Measurements from ENCODE around the gene CES2. TPM values are rescaled to one million over a fixed set of nuclear protein-coding genes. Genes with fewer than 3 reads are reported as not detected.
A peak's percentile ranks its signal among the peaks of the same experiment; 100 is the strongest.

The CES2 gene
- total and polyA plus RNA-seq, 9 of the 15 experiments (the other 6 are each of a cell fraction or from before 2014, with no cell fraction given): 2.2 to 37.9 (median 24.4) TPM

DNA sequence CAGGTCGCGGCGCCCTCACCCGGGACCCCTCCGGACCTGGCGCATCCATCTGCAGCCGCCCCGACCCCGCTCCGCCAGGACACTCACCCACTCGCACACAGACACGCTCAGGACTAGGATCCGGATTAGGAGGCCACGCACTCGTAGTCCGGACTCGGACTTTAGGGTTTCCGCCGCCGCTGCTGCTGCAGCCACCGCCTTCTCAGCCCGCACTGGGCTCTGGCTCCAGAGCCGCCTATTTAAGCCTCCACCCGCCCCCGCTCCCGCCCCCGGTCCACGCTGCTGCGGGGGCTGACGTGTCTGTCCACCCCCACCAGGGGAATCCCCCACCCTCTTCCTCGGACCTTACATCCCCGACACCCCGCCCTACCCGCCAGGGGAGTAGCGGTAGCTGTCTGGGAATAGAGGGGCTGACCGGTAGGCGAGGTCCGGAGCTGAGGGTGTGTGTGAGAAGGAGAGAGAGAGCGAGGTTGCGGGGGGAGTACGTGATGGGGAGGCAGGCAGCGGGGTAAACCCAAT is 9.9 kb upstream of the CES2 start, which contains the start of gene RRAD:
RRAD (minus strand) TSS at position 214 of the 519 bp plus-strand sequence. CDS start 356 bp downstream, outside the sequence.
- FAIRE-seq (no peak), ATAC-seq (peak; percentile 31), DNase-seq (ENCODE audit: extremely low read depth in 1 of 4, low spot score in 3 of 4) (peak; percentile 35 to 77 (median 56))
- no TSS peak for BruUV-seq (replicated peaks)
- Histone ChIP-seq H3K9me1 (ENCODE audit: control insufficient read depth, insufficient read depth, low read length) (no peaks in the 10 kb centered on the region), H3K4me1 (replicated peaks in 1 of 2; ENCODE audit: control insufficient read depth in 2 of 2, insufficient read depth in 2 of 2, low read length in 2 of 2) (peaks cover 0 to 31% of the 10 kb centered on the region in 2 experiments; a peak in 3 of 5 replicates), H3K27ac (ENCODE audit: extremely low read depth, low read depth, low read length) (no peak within 1 kb of the TSS), H2AFZ (ENCODE audit: low read depth, low read length) (peak within 1 kb of the TSS; percentile 86), H3K4me3 (peak within 1 kb of the TSS; percentile 32), H3K9ac (ENCODE audit: insufficient read depth in 1 of 2, low read depth in 2 of 2, low read length in 2 of 2) (peak within 1 kb of the TSS in 1 of 2 experiments; percentile 85; a peak in 2 of 4 replicates), H3K4me2 (ENCODE audit: insufficient read depth, low read length) (peak within 1 kb of the TSS; percentile 68), H4K20me1 (replicated peaks; ENCODE audit: control insufficient read depth, insufficient read depth, low read length) (no peaks in the 10 kb centered on the region; the same call in 1 of the 2 replicates), H3K79me2 (ENCODE audit: control insufficient read depth, insufficient read depth, low read length) (no peaks in the 10 kb centered on the region), H3K9me3 (replicated peaks; ENCODE audit: control insufficient read depth, insufficient read depth, low read depth, low read length) (no peaks in the 10 kb centered on the region), H3K27me3 (ENCODE audit: control insufficient read depth in 2 of 2, insufficient read depth in 2 of 2, low read length in 2 of 2) (peaks cover 4 to 38% of the 10 kb centered on the region in 2 experiments; a peak in 2 of 5 replicates), H3K36me3 (ENCODE audit: control insufficient read depth, insufficient read depth, low read length) (no peaks in the 10 kb centered on the region)
- 4% methylated on average over 16 of the region's 42 CpGs for WGBS (ENCODE audit: insufficient coverage, low coverage, missing lambda C conversion rate)
- ChIA-PET POLR2A (interaction anchor here (0.5 to 1.0 kb wide), 2 partner anchors 17 to 41 kb away, joined by 3 read pairs; no protein-coding TSS in a partner anchor), CTCF (ENCODE audit: low intra/inter-chr PET ratio) (interaction anchor here (0.5 to 1.5 kb wide), 3 partner anchors 10 to 30 kb away, joined by 3 to 10 read pairs (median 3); no protein-coding TSS in a partner anchor)
- in situ Hi-C loops (cut with MboI): no loop called here
- intact Hi-C loops (cut with micrococcal nuclease): loop anchor here (5.0 kb wide), 1 partner anchor 518 kb away; no protein-coding TSS in a partner anchor
- no peak for TF ChIP-seq RHOXF2B (CRISPR knock-in tag; conservative IDR thresholded peaks at IDR 0.05)
- TF ChIP-seq, protein P1, sequence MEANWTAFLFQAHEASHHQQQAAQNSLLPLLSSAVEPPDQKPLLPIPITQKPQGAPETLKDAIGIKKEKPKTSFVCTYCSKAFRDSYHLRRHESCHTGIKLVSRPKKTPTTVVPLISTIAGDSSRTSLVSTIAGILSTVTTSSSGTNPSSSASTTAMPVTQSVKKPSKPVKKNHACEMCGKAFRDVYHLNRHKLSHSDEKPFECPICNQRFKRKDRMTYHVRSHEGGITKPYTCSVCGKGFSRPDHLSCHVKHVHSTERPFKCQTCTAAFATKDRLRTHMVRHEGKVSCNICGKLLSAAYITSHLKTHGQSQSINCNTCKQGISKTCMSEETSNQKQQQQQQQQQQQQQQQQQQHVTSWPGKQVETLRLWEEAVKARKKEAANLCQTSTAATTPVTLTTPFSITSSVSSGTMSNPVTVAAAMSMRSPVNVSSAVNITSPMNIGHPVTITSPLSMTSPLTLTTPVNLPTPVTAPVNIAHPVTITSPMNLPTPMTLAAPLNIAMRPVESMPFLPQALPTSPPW (CRISPR knock-in tag; IDR thresholded peaks at IDR 0.05): peak; percentile 50; the same call in 1 of the 2 replicates
- TF ChIP-seq NCOA6 (IDR thresholded peaks at IDR 0.05): peak; percentile 61; the same call in 1 of the 2 replicates
- peak; percentile 38; the same call in 1 of the 2 replicates for TF ChIP-seq CREM (IDR thresholded peaks at IDR 0.05; ENCODE audit: low read depth)
- TF ChIP-seq, protein P2, sequence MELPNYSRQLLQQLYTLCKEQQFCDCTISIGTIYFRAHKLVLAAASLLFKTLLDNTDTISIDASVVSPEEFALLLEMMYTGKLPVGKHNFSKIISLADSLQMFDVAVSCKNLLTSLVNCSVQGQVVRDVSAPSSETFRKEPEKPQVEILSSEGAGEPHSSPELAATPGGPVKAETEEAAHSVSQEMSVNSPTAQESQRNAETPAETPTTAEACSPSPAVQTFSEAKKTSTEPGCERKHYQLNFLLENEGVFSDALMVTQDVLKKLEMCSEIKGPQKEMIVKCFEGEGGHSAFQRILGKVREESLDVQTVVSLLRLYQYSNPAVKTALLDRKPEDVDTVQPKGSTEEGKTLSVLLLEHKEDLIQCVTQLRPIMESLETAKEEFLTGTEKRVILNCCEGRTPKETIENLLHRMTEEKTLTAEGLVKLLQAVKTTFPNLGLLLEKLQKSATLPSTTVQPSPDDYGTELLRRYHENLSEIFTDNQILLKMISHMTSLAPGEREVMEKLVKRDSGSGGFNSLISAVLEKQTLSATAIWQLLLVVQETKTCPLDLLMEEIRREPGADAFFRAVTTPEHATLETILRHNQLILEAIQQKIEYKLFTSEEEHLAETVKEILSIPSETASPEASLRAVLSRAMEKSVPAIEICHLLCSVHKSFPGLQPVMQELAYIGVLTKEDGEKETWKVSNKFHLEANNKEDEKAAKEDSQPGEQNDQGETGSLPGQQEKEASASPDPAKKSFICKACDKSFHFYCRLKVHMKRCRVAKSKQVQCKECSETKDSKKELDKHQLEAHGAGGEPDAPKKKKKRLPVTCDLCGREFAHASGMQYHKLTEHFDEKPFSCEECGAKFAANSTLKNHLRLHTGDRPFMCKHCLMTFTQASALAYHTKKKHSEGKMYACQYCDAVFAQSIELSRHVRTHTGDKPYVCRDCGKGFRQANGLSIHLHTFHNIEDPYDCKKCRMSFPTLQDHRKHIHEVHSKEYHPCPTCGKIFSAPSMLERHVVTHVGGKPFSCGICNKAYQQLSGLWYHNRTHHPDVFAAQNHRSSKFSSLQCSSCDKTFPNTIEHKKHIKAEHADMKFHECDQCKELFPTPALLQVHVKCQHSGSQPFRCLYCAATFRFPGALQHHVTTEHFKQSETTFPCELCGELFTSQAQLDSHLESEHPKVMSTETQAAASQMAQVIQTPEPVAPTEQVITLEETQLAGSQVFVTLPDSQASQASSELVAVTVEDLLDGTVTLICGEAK (IDR thresholded peaks at IDR 0.05): 0 out of 2 replicates have a peak, but pooled peaks have one; percentile 19
- TF ChIP-seq, protein P2 (CRISPR knock-in tag; IDR thresholded peaks at IDR 0.05): no peak
- no peak for TF ChIP-seq RB1 (IDR thresholded peaks at IDR 0.05; ENCODE audit: low read depth)
- TF ChIP-seq ZNF589 (CRISPR knock-in tag; IDR thresholded peaks at IDR 0.05; ENCODE audit: low read depth): no peak
- TF ChIP-seq RBM22 (IDR thresholded peaks at IDR 0.05; ENCODE audit: low read depth, low read length, poor library complexity, severe bottlenecking): no peak
- peak; percentile 44; the same call in 1 of the 2 replicates for TF ChIP-seq TEAD4 (IDR thresholded peaks at IDR 0.05; ENCODE audit: low read length)
- TF ChIP-seq TEAD4 (CRISPR knock-in tag; IDR thresholded peaks at IDR 0.05; ENCODE audit: borderline replicate concordance): no peak
- peak; percentile 45 for TF ChIP-seq KDM5B (IDR thresholded peaks at IDR 0.05; ENCODE audit: insufficient replicate concordance, low read depth, low read length)
